ENCODE measurements around the gene MYLK. TPM values are rescaled to one million over a fixed set of nuclear protein-coding genes. Genes with fewer than 3 reads are reported as not detected.
A peak's percentile ranks its signal among the peaks of the same experiment; 100 is the strongest.

Gene MYLK
- polyA plus RNA-seq, 1 donor (not counting 4 experiments of a cell fraction or from before 2014, with no cell fraction given): 7.8 TPM

- FAIRE-seq (no peak), DNase-seq (ENCODE audit: low read depth, low spot score) (no peak)
- H3K27me3 ChIP-seq (ENCODE audit: control insufficient read depth, extremely low read depth, insufficient read depth, low read length): no peaks in the 10 kb centered on the region
- H3K4me3 ChIP-seq (ENCODE audit: control insufficient read depth in 2 of 3, extremely low read depth in 1 of 3, insufficient read depth in 2 of 3, low read depth in 1 of 3, low read length in 3 of 3): no peak overlapping the region
- H3K9ac ChIP-seq (ENCODE audit: control insufficient read depth, extremely low read depth, insufficient read depth, low read length): no peak overlapping the region
- no peaks in the 10 kb centered on the region for H3K9me3 ChIP-seq (ENCODE audit: control insufficient read depth, low read depth, low read length)
- no peaks in the 10 kb centered on the region for H3K9me1 ChIP-seq (ENCODE audit: control insufficient read depth, extremely low read depth, insufficient read depth, low read length)
- H2AFZ ChIP-seq (ENCODE audit: control insufficient read depth, low read length): no peak overlapping the region
- no peak overlapping the region for H3K4me2 ChIP-seq (ENCODE audit: control insufficient read depth, extremely low read depth, insufficient read depth, low read depth, low read length)
- H3K36me3 ChIP-seq (ENCODE audit: control insufficient read depth in 2 of 2, extremely low read depth in 1 of 2, insufficient read depth in 2 of 2, low read length in 2 of 2): no peaks in the 10 kb centered on the region
- no peak for TF ChIP-seq EZH2 (IDR thresholded peaks at IDR 0.05; ENCODE audit: low read length)
- no peak for TF ChIP-seq CTCF (optimal IDR thresholded peaks at IDR 0.05 in 1 of 3, IDR thresholded peaks at IDR 0.05 in 1 of 3, conservative IDR thresholded peaks at IDR 0.05 in 1 of 3; ENCODE audit: extremely low read depth in 1 of 3, insufficient read depth in 2 of 3, low read length in 3 of 3)
- no peak overlapping the region for H3K27ac ChIP-seq (ENCODE audit: control insufficient read depth, insufficient read depth, low read length)
- no peaks in the 10 kb centered on the region for H4K20me1 ChIP-seq (ENCODE audit: control insufficient read depth, extremely low read depth, insufficient read depth, low read length)
- dilution Hi-C loops (cut with MboI; ENCODE audit: extremely low pct_ligation_motif_present, low sequenced_read_pairs): no loop called here
- peaks cover 9% of the 10 kb centered on the region for H3K4me1 ChIP-seq (ENCODE audit: control insufficient read depth, extremely low read depth, insufficient read depth, low read length)
- H3K79me2 ChIP-seq (ENCODE audit: control insufficient read depth, insufficient read depth, low read length): no peaks in the 10 kb centered on the region
Observed at GRCh38 chr3:123720638-123721037, 163.5 kb downstream of the MYLK start.

GRCh38 chr3:123719862-123720453, 164.2 kb downstream of the MYLK start:
- FAIRE-seq: no peak
- DNase-seq (ENCODE audit: low read depth, low spot score): no peak
- TF ChIP-seq EZH2 (IDR thresholded peaks at IDR 0.05; ENCODE audit: low read length): no peak
- peak in 1 of 3 experiments; percentile 16 for TF ChIP-seq CTCF (optimal IDR thresholded peaks at IDR 0.05 in 1 of 3, IDR thresholded peaks at IDR 0.05 in 1 of 3, conservative IDR thresholded peaks at IDR 0.05 in 1 of 3; ENCODE audit: extremely low read depth in 1 of 3, insufficient read depth in 2 of 3, low read length in 3 of 3)
- H3K27me3 ChIP-seq (ENCODE audit: control insufficient read depth, extremely low read depth, insufficient read depth, low read length): no peaks in the 10 kb centered on the region
- no peak overlapping the region for H3K4me2 ChIP-seq (ENCODE audit: control insufficient read depth, extremely low read depth, insufficient read depth, low read depth, low read length)
- H3K27ac ChIP-seq (ENCODE audit: control insufficient read depth, insufficient read depth, low read length): no peak overlapping the region
- no peak overlapping the region for H3K4me3 ChIP-seq (ENCODE audit: control insufficient read depth in 2 of 3, extremely low read depth in 1 of 3, insufficient read depth in 2 of 3, low read depth in 1 of 3, low read length in 3 of 3)
- no peaks in the 10 kb centered on the region for H3K9me3 ChIP-seq (ENCODE audit: control insufficient read depth, low read depth, low read length)
- peaks cover 9% of the 10 kb centered on the region for H3K4me1 ChIP-seq (ENCODE audit: control insufficient read depth, extremely low read depth, insufficient read depth, low read length)
- no peaks in the 10 kb centered on the region for H3K79me2 ChIP-seq (ENCODE audit: control insufficient read depth, insufficient read depth, low read length)
- dilution Hi-C loops (cut with MboI; ENCODE audit: extremely low pct_ligation_motif_present, low sequenced_read_pairs): no loop called here
- H2AFZ ChIP-seq (ENCODE audit: control insufficient read depth, low read length): no peak overlapping the region
- no peak overlapping the region for H3K9ac ChIP-seq (ENCODE audit: control insufficient read depth, extremely low read depth, insufficient read depth, low read length)
- no peaks in the 10 kb centered on the region for H3K36me3 ChIP-seq (ENCODE audit: control insufficient read depth in 2 of 2, extremely low read depth in 1 of 2, insufficient read depth in 2 of 2, low read length in 2 of 2)
- H4K20me1 ChIP-seq (ENCODE audit: control insufficient read depth, extremely low read depth, insufficient read depth, low read length): no peaks in the 10 kb centered on the region
- no peaks in the 10 kb centered on the region for H3K9me1 ChIP-seq (ENCODE audit: control insufficient read depth, extremely low read depth, insufficient read depth, low read length)

Measured in keratinocyte (primary cell).